ENCODE data around the gene ZEB1.
"Not testable (repeated sequence)": the region's sequence is repeated elsewhere in the genome, so short reads cannot be mapped to it uniquely, and the experiment has no call there.

Gene ZEB1

GRCh38 chr10:31421322-31421721 is 102.3 kb downstream of the ZEB1 start:
- no CpG with 5 or more reads among the region's 1 CpG for WGBS (ENCODE audit: insufficient coverage, insufficient read length)
- Histone ChIP-seq H3K9me3 (ENCODE audit: control insufficient read depth, insufficient read depth, low read length) (no peaks in the 10 kb centered on the region), H3K27ac (ENCODE audit: low read length) (no peak overlapping the region), H3K4me1 (ENCODE audit: control insufficient read depth, insufficient read depth, low read length) (no peaks in the 10 kb centered on the region), H3K27me3 (ENCODE audit: control insufficient read depth, insufficient read depth, low read length) (no peaks in the 10 kb centered on the region), H3K36me3 (ENCODE audit: control insufficient read depth, insufficient read depth, low read length) (no peaks in the 10 kb centered on the region), H3K4me3 (ENCODE audit: low read length) (no peak overlapping the region)
- no peak for DNase-seq (ENCODE audit: low read depth, low spot score)

GRCh38 chr10:31422634-31423033 is 103.6 kb downstream of the ZEB1 start:
- no peaks in the 10 kb centered on the region for H3K4me1 ChIP-seq (ENCODE audit: control insufficient read depth, insufficient read depth, low read length)
- H3K36me3 ChIP-seq (ENCODE audit: control insufficient read depth, insufficient read depth, low read length): no peaks in the 10 kb centered on the region
- H3K9me3 ChIP-seq (ENCODE audit: control insufficient read depth, insufficient read depth, low read length): no peaks in the 10 kb centered on the region
- WGBS (ENCODE audit: insufficient coverage, insufficient read length): no CpG with 5 or more reads among the region's 2 CpGs
- no peak for DNase-seq (ENCODE audit: low read depth, low spot score)
- no peaks in the 10 kb centered on the region for H3K27me3 ChIP-seq (ENCODE audit: control insufficient read depth, insufficient read depth, low read length)
- no peak overlapping the region for H3K4me3 ChIP-seq (ENCODE audit: low read length)
- no peak overlapping the region for H3K27ac ChIP-seq (ENCODE audit: low read length)

DNA sequence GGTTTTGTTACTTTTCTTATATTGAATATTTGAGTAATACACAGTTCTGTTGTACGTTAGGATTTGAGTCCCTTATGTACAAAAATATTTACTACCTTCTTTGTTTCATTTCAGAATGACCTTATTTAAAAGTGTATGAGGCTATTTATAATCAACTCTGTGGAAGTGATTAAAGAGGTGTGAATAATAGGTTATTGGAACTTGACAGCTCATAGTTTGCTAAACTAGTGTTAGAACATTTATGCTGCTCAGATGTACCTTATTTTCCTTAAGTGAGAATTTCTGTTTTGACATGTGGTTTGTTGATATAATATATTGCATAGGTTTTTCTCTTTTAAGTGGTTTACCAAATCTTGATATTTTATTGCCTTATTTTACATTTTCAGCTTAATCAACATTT is 105.5 kb downstream of the ZEB1 start:
- Histone ChIP-seq H3K4me3 (ENCODE audit: low read length) (no peak overlapping the region), H3K36me3 (ENCODE audit: control insufficient read depth, insufficient read depth, low read length) (no peaks in the 10 kb centered on the region), H3K27ac (ENCODE audit: low read length) (no peak overlapping the region), H3K27me3 (ENCODE audit: control insufficient read depth, insufficient read depth, low read length) (no peaks in the 10 kb centered on the region), H3K9me3 (ENCODE audit: control insufficient read depth, insufficient read depth, low read length) (no peaks in the 10 kb centered on the region; the same call in 1 of the 2 replicates), H3K4me1 (ENCODE audit: control insufficient read depth, insufficient read depth, low read length) (no peaks in the 10 kb centered on the region)
- WGBS (ENCODE audit: insufficient coverage, insufficient read length): no CpG with 5 or more reads among the region's 1 CpG
- no peak for DNase-seq (ENCODE audit: low read depth, low spot score)

- Histone ChIP-seq H3K27ac (ENCODE audit: low read length) (no peak overlapping the region), H3K9me3 (ENCODE audit: control insufficient read depth, insufficient read depth, low read length) (no peaks in the 10 kb centered on the region; the same call in 1 of the 2 replicates), H3K4me3 (ENCODE audit: low read length) (no peak overlapping the region), H3K27me3 (ENCODE audit: control insufficient read depth, insufficient read depth, low read length) (no peaks in the 10 kb centered on the region), H3K4me1 (ENCODE audit: control insufficient read depth, insufficient read depth, low read length) (no peaks in the 10 kb centered on the region), H3K36me3 (ENCODE audit: control insufficient read depth, insufficient read depth, low read length) (no peaks in the 10 kb centered on the region)
- DNase-seq (ENCODE audit: low read depth, low spot score): no peak
- WGBS (ENCODE audit: insufficient coverage, insufficient read length): no CpG with 5 or more reads among the region's 3 CpGs
Measured at GRCh38 chr10:31426401-31426800, 107.4 kb downstream of the ZEB1 start.

- H3K9me3 ChIP-seq (ENCODE audit: control insufficient read depth, insufficient read depth, low read length); H3K27ac ChIP-seq (ENCODE audit: low read length); H3K4me1 ChIP-seq (ENCODE audit: control insufficient read depth, insufficient read depth, low read length); H3K27me3 ChIP-seq (ENCODE audit: control insufficient read depth, insufficient read depth, low read length); H3K36me3 ChIP-seq (ENCODE audit: control insufficient read depth, insufficient read depth, low read length); DNase-seq (ENCODE audit: low read depth, low spot score); H3K4me3 ChIP-seq (ENCODE audit: low read length): not testable (repeated sequence)
- no CpG with 5 or more reads among the region's 10 CpGs for WGBS (ENCODE audit: insufficient coverage, insufficient read length)
Measured at GRCh38 chr10:31427334-31427733, 108.3 kb downstream of the ZEB1 start.

DNA sequence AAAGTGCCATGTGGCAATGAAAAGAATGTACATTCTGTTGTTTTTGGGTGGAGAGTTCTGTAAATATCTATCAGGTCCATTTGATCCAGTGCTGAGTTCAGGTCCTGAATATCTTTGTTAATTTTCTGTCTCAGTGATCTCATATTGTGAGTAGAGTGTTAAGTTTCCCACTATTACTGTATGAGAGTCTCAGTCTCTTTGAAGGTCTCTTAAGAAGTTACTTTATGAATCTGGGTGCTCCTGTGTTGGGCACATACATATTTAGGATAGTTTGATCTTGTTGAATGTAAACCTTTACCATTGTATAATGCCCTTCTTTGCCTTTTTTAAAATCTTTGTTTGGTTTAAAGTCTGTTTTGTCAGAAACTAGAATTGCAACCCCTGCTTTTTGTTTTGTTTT is 109.5 kb downstream of the ZEB1 start:
- not testable (repeated sequence) for H3K4me3 ChIP-seq (ENCODE audit: low read length); DNase-seq (ENCODE audit: low read depth, low spot score); H3K27me3 ChIP-seq (ENCODE audit: control insufficient read depth, insufficient read depth, low read length); H3K9me3 ChIP-seq (ENCODE audit: control insufficient read depth, insufficient read depth, low read length); H3K4me1 ChIP-seq (ENCODE audit: control insufficient read depth, insufficient read depth, low read length); H3K27ac ChIP-seq (ENCODE audit: low read length); H3K36me3 ChIP-seq (ENCODE audit: control insufficient read depth, insufficient read depth, low read length)

DNA sequence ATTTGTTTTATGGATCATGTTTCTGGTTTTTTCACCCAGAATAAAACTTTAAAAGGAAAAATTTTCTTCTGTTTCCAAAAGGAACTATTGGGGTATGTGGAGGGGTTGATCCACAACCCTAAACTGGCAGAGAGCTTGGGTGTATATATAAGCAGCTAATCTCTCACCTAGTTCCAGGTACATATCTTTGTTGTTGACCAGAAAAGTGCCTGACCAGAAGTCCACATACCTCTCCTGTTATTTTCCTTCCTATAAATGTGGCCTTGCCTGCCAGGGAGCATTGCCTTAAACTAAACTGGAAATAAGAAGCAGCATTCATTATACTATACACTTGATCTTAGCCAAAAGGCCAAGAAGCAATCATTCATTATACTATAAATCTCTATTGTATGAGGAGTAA is 112.0 kb downstream of the ZEB1 start:
- H3K4me3 ChIP-seq (ENCODE audit: low read length): no peak overlapping the region

DNA sequence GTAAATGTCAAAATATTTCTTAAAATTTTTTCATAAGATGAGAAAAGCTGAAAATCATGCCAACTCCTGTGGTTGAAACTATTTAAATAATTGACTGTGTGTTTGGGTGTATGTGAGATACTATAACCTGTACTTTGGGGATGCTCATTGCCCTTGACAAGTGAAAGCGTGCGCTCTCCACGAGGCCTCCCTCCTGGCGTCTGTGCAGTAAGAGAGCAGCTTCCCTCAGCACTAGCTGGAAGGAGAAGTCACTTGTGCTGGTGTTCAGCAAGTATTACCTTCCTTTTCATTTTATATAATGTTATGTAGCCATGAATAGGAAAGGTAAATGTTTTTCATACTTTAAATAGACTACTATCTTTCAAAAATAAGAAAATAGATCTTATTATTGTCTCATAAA is 118.9 kb downstream of the ZEB1 start:
- H3K4me1 ChIP-seq (ENCODE audit: control insufficient read depth, insufficient read depth, low read length): no peaks in the 10 kb centered on the region
- H3K27me3 ChIP-seq (ENCODE audit: control insufficient read depth, insufficient read depth, low read length): no peaks in the 10 kb centered on the region; the same call in 1 of the 2 replicates
- no peaks in the 10 kb centered on the region for H3K36me3 ChIP-seq (ENCODE audit: control insufficient read depth, insufficient read depth, low read length)
- no peak overlapping the region for H3K4me3 ChIP-seq (ENCODE audit: low read length)
- H3K9me3 ChIP-seq (ENCODE audit: control insufficient read depth, insufficient read depth, low read length): no peaks in the 10 kb centered on the region
- no peak for DNase-seq (ENCODE audit: low read depth, low spot score)
- WGBS (ENCODE audit: insufficient coverage, insufficient read length): no CpG with 5 or more reads among the region's 4 CpGs
- no peak overlapping the region for H3K27ac ChIP-seq (ENCODE audit: low read length)

More for the DNA sequence above, 112.0 kb downstream of the ZEB1 start:
- H3K36me3 ChIP-seq (ENCODE audit: control insufficient read depth, insufficient read depth, low read length): no peaks in the 10 kb centered on the region
- no peaks in the 10 kb centered on the region; the same call in 1 of the 2 replicates for H3K27me3 ChIP-seq (ENCODE audit: control insufficient read depth, insufficient read depth, low read length)
- no peak overlapping the region for H3K27ac ChIP-seq (ENCODE audit: low read length)
- H3K9me3 ChIP-seq (ENCODE audit: control insufficient read depth, insufficient read depth, low read length): no peaks in the 10 kb centered on the region; the same call in 1 of the 2 replicates
- no peaks in the 10 kb centered on the region for H3K4me1 ChIP-seq (ENCODE audit: control insufficient read depth, insufficient read depth, low read length)
- DNase-seq (ENCODE audit: low read depth, low spot score): no peak

GRCh38 chr10:31451766-31452165 is 132.8 kb downstream of the ZEB1 start:
- no peak for DNase-seq (ENCODE audit: low read depth, low spot score)
- no peaks in the 10 kb centered on the region for H3K36me3 ChIP-seq (ENCODE audit: control insufficient read depth, insufficient read depth, low read length)
- no peaks in the 10 kb centered on the region for H3K4me1 ChIP-seq (ENCODE audit: control insufficient read depth, insufficient read depth, low read length)
- H3K27me3 ChIP-seq (ENCODE audit: control insufficient read depth, insufficient read depth, low read length): no peaks in the 10 kb centered on the region
- H3K4me3 ChIP-seq (ENCODE audit: low read length): no peak overlapping the region
- H3K9me3 ChIP-seq (ENCODE audit: control insufficient read depth, insufficient read depth, low read length): no peaks in the 10 kb centered on the region
- no CpG with 5 or more reads among the region's 2 CpGs for WGBS (ENCODE audit: insufficient coverage, insufficient read length)
- H3K27ac ChIP-seq (ENCODE audit: low read length): no peak overlapping the region

GRCh38 chr10:31456468-31456867 is 137.5 kb downstream of the ZEB1 start:
- no peak for DNase-seq (ENCODE audit: low read depth, low spot score)
- H3K9me3 ChIP-seq (ENCODE audit: control insufficient read depth, insufficient read depth, low read length): no peaks in the 10 kb centered on the region
- no CpG with 5 or more reads among the region's 1 CpG for WGBS (ENCODE audit: insufficient coverage, insufficient read length)
- no peaks in the 10 kb centered on the region for H3K27me3 ChIP-seq (ENCODE audit: control insufficient read depth, insufficient read depth, low read length)
- H3K4me1 ChIP-seq (ENCODE audit: control insufficient read depth, insufficient read depth, low read length): no peaks in the 10 kb centered on the region
- no peak overlapping the region for H3K27ac ChIP-seq (ENCODE audit: low read length)
- no peak overlapping the region for H3K4me3 ChIP-seq (ENCODE audit: low read length)
- no peaks in the 10 kb centered on the region for H3K36me3 ChIP-seq (ENCODE audit: control insufficient read depth, insufficient read depth, low read length)

- no peaks in the 10 kb centered on the region for H3K36me3 ChIP-seq (ENCODE audit: control insufficient read depth, insufficient read depth, low read length)
- H3K27me3 ChIP-seq (ENCODE audit: control insufficient read depth, insufficient read depth, low read length): no peaks in the 10 kb centered on the region
- no peaks in the 10 kb centered on the region for H3K9me3 ChIP-seq (ENCODE audit: control insufficient read depth, insufficient read depth, low read length)
- no CpG with 5 or more reads among the region's 1 CpG for WGBS (ENCODE audit: insufficient coverage, insufficient read length)
- no peak overlapping the region for H3K27ac ChIP-seq (ENCODE audit: low read length)
- no peaks in the 10 kb centered on the region for H3K4me1 ChIP-seq (ENCODE audit: control insufficient read depth, insufficient read depth, low read length)
- no peak overlapping the region for H3K4me3 ChIP-seq (ENCODE audit: low read length)
- DNase-seq (ENCODE audit: low read depth, low spot score): no peak
Measured at GRCh38 chr10:31457858-31458257, 138.8 kb downstream of the ZEB1 start.

Data from iPS DF 6.9 (cell line).